Effector memory CD4-positive, alpha-beta T cell (primary cell): ENCODE results near the gene ZC3HAV1.

Experiments
- DNase-seq, 3 donors: peaks; one replicate each; pipeline ENCODE4 v3.0.0-alpha.2; 2020
- H3K27ac ChIP-seq: 2 replicates; pipeline ENCODE4 v1.7.0; 2013; ENCODE audit warnings: mild to moderate bottlenecking, low read length, moderate library complexity; ENCODE audit not compliant: insufficient read depth, poor library complexity, severe bottlenecking
- H3K27me3 ChIP-seq: replicated peaks from 2 replicates; pipeline ENCODE4 v1.7.0; 2013; ENCODE audit warnings: mild to moderate bottlenecking, low read length; ENCODE audit not compliant: insufficient read depth, control insufficient read depth, poor library complexity, severe bottlenecking
- H3K36me3 ChIP-seq: 2 replicates; pipeline ENCODE4 v1.7.0; 2013; ENCODE audit warnings: mild to moderate bottlenecking, low read length, moderate library complexity; ENCODE audit not compliant: control insufficient read depth, insufficient read depth
- H3K4me1 ChIP-seq: 2 replicates; pipeline ENCODE4 v1.7.0; 2013; ENCODE audit warnings: low read length, mild to moderate bottlenecking; ENCODE audit not compliant: control insufficient read depth, insufficient read depth, poor library complexity, severe bottlenecking
- H3K4me3 ChIP-seq: 2 replicates; pipeline ENCODE4 v1.7.0; 2013; ENCODE audit warnings: low read length, low read depth, mild to moderate bottlenecking; ENCODE audit not compliant: insufficient read depth, poor library complexity, severe bottlenecking
- H3K9me3 ChIP-seq: 2 replicates; pipeline ENCODE4 v1.7.0; 2013; ENCODE audit warnings: mild to moderate bottlenecking, low read length, moderate library complexity; ENCODE audit not compliant: control insufficient read depth

Gene ZC3HAV1

DNA sequence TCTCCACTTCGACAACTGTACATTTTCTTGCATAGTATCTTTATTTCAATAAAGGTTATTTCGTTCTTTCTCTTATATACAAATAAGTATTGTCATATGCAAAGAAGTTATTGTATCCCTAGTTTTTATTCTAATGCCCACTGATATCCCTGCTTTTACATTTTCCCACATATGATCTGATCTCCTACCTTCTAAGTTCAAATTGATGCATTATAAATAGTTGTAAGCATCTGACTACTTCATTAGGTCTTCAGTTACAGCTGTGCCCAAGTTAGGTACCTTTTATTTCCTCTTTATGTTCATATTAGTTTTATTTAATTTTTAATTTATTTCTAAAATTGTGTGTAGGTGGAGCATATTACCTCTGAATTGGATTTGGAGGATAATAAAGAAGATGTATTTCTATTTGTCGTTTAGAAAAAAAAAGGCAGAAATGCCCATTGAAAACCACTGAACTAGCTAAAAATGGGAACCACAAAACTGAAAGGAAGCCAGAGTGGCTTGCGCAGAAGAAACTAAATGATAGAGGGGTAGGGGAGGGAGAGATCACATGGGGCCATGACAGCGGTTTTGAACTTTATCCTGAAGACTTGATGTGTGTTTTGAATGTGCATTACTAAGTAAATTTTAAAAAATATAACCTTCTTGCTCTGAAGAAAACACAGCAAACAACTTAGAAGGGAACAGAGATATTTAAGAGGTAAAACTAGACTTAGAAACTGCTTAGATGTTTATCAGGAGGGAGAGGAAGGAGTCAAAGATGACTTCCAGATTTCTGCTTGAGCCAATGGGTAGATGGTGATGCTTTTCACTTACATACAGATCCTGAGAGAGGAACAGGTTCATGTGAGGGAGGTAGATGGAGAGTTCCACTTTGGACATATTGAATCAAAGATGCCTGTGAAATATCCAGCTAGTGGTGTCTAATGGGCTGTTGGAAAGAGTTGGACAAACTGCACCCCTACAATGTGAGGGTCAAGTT is 64.4 kb downstream of the ZC3HAV1 start:
- DNase-seq = no peak
- H3K36me3 ChIP-seq = peaks cover 38% of the 10 kb centered on the region

DNA sequence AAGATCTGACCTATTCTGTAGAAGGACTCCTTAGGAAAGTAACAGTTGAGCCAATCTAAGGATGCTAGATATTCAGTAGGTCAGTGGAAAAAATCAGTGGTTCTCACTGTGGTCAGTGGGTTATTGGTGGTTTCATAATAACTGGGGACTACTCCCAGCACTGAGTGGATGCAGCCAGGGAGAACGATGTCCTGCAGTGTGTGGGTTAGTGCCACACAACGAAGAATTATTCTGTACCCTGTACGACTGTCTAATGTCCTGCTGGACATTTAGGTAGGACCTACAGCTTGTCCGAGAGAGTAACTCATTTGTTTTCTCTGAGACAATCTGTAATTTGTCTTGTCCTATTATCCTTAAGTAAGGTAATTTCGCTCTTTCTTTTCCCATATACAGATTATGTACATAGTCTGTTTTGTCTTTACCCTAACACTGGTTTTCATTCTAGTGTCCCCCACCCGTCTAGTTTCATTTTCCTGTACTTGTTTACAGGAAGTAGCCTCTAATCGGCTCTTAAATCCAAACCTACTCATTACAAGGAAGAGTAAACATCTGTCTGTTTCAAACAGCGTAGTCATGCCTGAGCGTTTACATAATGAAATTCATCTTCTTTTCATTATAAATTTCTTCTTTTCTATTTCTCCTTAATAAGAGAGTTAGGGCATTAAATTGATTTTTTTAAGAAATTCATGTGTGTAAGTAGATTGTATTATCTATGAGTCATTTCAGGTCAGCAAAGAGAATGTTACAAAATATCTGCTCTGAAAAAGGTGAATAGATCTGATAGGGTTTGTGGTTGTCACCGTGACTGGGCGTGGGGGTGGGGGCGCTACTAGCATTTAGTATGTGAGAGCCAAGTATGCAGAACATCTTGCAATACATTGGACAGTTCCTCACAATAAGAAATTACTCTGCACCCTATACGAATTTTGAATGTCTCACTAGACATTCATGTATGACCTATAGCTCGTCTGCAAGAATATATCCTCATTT is 65.4 kb downstream of the ZC3HAV1 start:
- Histone ChIP-seq H3K4me3 (no peak overlapping the region), H3K9me3 (no peaks in the 10 kb centered on the region), H3K27ac (peak overlapping the region; percentile 47), H3K4me1 (peaks cover 31% of the 10 kb centered on the region), H3K27me3 (no peaks in the 10 kb centered on the region), H3K36me3 (peaks cover 32% of the 10 kb centered on the region)
- peak; percentile 54 to 73 (median 62) for DNase-seq

More for the DNA sequence above, 64.4 kb downstream of the ZC3HAV1 start:
- peaks cover 31% of the 10 kb centered on the region for H3K4me1 ChIP-seq
- H3K27me3 ChIP-seq = no peaks in the 10 kb centered on the region
- peak overlapping the region; percentile 35 for H3K27ac ChIP-seq
- H3K9me3 ChIP-seq = no peaks in the 10 kb centered on the region
- H3K4me3 ChIP-seq = no peak overlapping the region

DNA sequence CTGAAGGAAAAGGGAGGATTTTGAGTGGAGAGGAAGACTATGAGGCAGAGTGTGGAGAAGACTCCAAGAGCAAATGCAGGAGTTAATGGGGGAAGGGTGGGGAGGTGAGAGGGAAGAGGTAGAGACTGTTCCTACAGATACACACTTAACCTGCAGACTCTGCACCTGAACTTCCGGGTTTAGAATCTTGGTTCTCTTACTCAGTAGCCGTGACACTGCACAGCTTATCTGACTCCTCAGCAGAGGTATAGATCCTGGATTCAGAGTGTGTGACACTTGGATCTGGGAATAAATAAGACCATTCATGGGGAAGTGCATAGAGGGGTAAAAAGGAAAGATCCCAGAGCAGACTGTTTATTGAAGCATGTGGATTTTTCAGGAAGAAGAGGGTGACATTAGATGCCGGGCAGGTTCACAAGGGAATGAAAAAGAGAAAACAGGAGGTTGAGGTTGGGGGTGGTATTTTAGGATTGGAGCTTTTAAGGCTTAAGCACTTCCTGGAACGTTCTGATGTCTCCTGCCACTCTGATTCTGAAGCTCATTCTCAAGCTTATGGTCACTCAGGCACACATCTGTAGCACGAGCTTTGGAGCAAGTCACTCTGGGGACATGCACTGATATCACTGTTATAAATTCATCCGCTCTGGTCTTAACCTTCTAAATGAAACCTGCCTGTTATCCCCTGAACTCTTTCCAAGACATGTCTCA is 68.0 kb downstream of the ZC3HAV1 start:
- no peak for DNase-seq
- peaks cover 27% of the 10 kb centered on the region for H3K4me1 ChIP-seq
- no peak overlapping the region for H3K27ac ChIP-seq
- H3K27me3 ChIP-seq = no peaks in the 10 kb centered on the region
- peaks cover 11% of the 10 kb centered on the region for H3K36me3 ChIP-seq
- no peaks in the 10 kb centered on the region for H3K9me3 ChIP-seq
- H3K4me3 ChIP-seq = no peak overlapping the region

- Histone ChIP-seq H3K4me3 (no peak overlapping the region), H3K4me1 (peaks cover 14% of the 10 kb centered on the region), H3K27me3 (no peaks in the 10 kb centered on the region), H3K27ac (no peak overlapping the region), H3K9me3 (no peaks in the 10 kb centered on the region), H3K36me3 (no peaks in the 10 kb centered on the region)
- no peak for DNase-seq
Observed at GRCh38 chr7:139038691-139039090, 70.8 kb downstream of the ZC3HAV1 start.

GRCh38 chr7:139036901-139037300 is 72.6 kb downstream of the ZC3HAV1 start:
- DNase-seq = no peak
- H3K4me1 ChIP-seq = peaks cover 11% of the 10 kb centered on the region
- H3K9me3 ChIP-seq = no peaks in the 10 kb centered on the region
- no peaks in the 10 kb centered on the region for H3K36me3 ChIP-seq
- no peaks in the 10 kb centered on the region for H3K27me3 ChIP-seq
- no peak overlapping the region for H3K27ac ChIP-seq
- no peak overlapping the region for H3K4me3 ChIP-seq

DNA sequence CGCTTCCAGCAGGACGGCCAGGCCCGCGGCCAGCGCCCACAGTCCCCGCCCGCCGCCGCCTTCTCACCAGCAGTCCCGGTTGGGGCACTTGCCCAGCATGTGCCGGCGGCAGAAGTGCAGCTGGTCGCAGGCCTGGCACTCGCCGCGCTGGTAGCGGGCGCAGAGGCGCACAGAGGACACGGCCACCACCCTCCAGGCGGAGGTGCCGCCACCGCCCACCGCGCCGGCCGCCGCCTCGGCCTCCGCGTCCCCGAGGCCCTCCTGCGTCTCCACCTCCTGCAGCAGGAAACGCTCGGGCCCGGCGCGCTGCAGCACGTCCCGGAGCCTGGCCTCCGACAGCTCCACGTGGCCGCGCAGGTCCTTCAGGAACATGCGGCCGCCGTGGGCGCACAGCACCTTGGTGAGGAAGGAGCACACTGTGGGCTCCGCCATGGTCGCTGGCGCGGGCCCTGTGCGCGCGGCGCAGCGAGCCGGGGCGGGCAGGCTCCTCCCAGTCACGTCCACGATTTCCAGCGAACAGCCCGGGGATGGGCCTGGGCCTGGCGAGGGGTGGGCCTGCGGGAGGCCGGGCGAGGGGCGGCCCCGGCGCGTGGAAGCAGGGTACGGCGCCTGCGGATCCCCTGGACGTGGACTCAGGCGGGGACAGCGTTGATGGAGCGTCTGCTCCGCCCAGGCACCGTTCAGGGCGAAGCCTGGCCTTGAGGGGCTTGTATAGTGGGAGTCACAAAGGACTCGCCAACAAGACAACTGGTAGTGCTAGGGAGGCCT is 73.8 kb downstream of the ZC3HAV1 start, which contains the start of gene ZC3HAV1L:
Gene ZC3HAV1L (minus strand): TSS at position 457 of the 768 bp plus-strand sequence. CDS start 25 bp downstream, at position 432.
- H3K27ac ChIP-seq = no peak within 1 kb of the TSS
- H3K4me1 ChIP-seq = peaks cover 11% of the 10 kb centered on the region
- peak within 1 kb of the TSS; percentile 76 for H3K4me3 ChIP-seq
- no peaks in the 10 kb centered on the region for H3K9me3 ChIP-seq
- H3K36me3 ChIP-seq = no peaks in the 10 kb centered on the region
- no peaks in the 10 kb centered on the region for H3K27me3 ChIP-seq
- no peak for DNase-seq

GRCh38 chr7:139034855-139035585 is 74.5 kb downstream of the ZC3HAV1 start:
- H3K4me3 ChIP-seq = peak overlapping the region; percentile 76
- H3K27me3 ChIP-seq = no peaks in the 10 kb centered on the region
- H3K4me1 ChIP-seq = peaks cover 11% of the 10 kb centered on the region
- H3K27ac ChIP-seq = no peak overlapping the region
- H3K36me3 ChIP-seq = no peaks in the 10 kb centered on the region
- no peak for DNase-seq
- H3K9me3 ChIP-seq = no peaks in the 10 kb centered on the region

DNA sequence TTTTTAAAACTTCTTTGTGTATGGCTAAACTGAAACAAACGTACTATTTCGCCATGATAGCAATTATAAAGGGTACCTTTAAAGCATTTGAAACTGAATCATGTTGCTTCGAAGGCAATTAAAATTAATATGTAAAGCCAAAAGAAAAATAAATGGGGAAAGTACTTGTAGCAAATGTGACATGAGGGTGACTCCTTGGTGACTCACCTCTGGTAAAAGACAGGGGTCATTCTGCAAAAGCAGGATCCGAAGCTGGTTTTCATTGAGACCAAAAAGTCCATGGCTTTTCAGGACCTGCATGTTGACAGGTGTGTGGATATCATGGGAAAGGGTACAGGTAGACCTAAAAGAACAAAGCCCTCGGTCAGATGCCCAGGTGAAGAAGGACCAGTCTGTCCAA is 75.2 kb downstream of the ZC3HAV1 start:
- Histone ChIP-seq H3K27ac (no peak overlapping the region), H3K9me3 (no peaks in the 10 kb centered on the region), H3K4me1 (peaks cover 11% of the 10 kb centered on the region), H3K36me3 (no peaks in the 10 kb centered on the region), H3K27me3 (no peaks in the 10 kb centered on the region), H3K4me3 (no peak overlapping the region)
- no peak for DNase-seq
